HUES64 (cell line): Measurements from ENCODE around the gene ELP1.

ENCODE experiments used
- H3K27ac ChIP-seq: 2 replicates; pipeline ENCODE4 v1.7.0; 2013; ENCODE audit warnings: low read depth, low read length, inconsistent platforms
- H3K27me3 ChIP-seq: 2 replicates; pipeline ENCODE4 v1.6.1; 2013; ENCODE audit warnings: mild to moderate bottlenecking, low read length; ENCODE audit not compliant: insufficient read depth
- H3K36me3 ChIP-seq: 2 replicates; pipeline ENCODE4 v1.6.1; 2013; ENCODE audit warnings: mild to moderate bottlenecking, low read length; ENCODE audit not compliant: insufficient read depth
- H3K4me1 ChIP-seq: 2 replicates; pipeline ENCODE4 v1.6.1; 2013; ENCODE audit warnings: mild to moderate bottlenecking, low read length, moderate library complexity; ENCODE audit not compliant: insufficient read depth
- H3K4me3 ChIP-seq: 2 replicates; pipeline ENCODE4 v1.5.1; 2013; ENCODE audit warnings: mild to moderate bottlenecking, low read length, moderate library complexity
- H3K9ac ChIP-seq: 2 replicates; pipeline ENCODE4 v1.6.1; 2013; ENCODE audit warnings: mild to moderate bottlenecking, low read depth, low read length
- H3K9me3 ChIP-seq: 2 replicates; pipeline ENCODE4 v1.6.1; 2013; ENCODE audit warnings: low read depth, low read length; ENCODE audit not compliant: insufficient read depth
- WGBS: fragments of 150-250, 120-280 bp; methylation state at CpG from one replicate; pipeline ENCODE4 v1.1.7; 2013; ENCODE audit warnings: missing lambda C conversion rate; 5-methylcytosine and 5-hydroxymethylcytosine counted together

The ELP1 gene

GRCh38 chr9:108956631-108957026, 22.7 kb upstream of the ELP1 start:
- H3K27me3 ChIP-seq = no peaks in the 10 kb centered on the region
- H3K9ac ChIP-seq = no peak overlapping the region
- no peaks in the 10 kb centered on the region for H3K4me1 ChIP-seq
- H3K4me3 ChIP-seq = no peak overlapping the region
- peaks cover 23% of the 10 kb centered on the region for H3K36me3 ChIP-seq
- H3K9me3 ChIP-seq = no peaks in the 10 kb centered on the region
- no peak overlapping the region for H3K27ac ChIP-seq

GRCh38 chr9:108956022-108956630, 22.2 kb upstream of the ELP1 start:
- Histone ChIP-seq H3K27ac (no peak overlapping the region), H3K4me1 (no peaks in the 10 kb centered on the region), H3K27me3 (no peaks in the 10 kb centered on the region), H3K36me3 (peaks cover 23% of the 10 kb centered on the region), H3K9ac (no peak overlapping the region), H3K4me3 (no peak overlapping the region), H3K9me3 (no peaks in the 10 kb centered on the region)
- 96% methylated on average over 2 of the region's 4 CpGs for WGBS

- Histone ChIP-seq H3K27me3 (no peaks in the 10 kb centered on the region), H3K27ac (no peak overlapping the region), H3K4me1 (no peaks in the 10 kb centered on the region), H3K9ac (no peak overlapping the region), H3K36me3 (peaks cover 22% of the 10 kb centered on the region), H3K4me3 (no peak overlapping the region), H3K9me3 (no peaks in the 10 kb centered on the region)
- WGBS = 71% methylated on average over 1 of the region's 3 CpGs
Measured at GRCh38 chr9:108953983-108954574, 20.2 kb upstream of the ELP1 start.

- peaks cover 33% of the 10 kb centered on the region for H3K36me3 ChIP-seq
- no peak overlapping the region for H3K4me3 ChIP-seq
- H3K4me1 ChIP-seq = no peaks in the 10 kb centered on the region
- no peaks in the 10 kb centered on the region for H3K9me3 ChIP-seq
- H3K27me3 ChIP-seq = no peaks in the 10 kb centered on the region
- no peak overlapping the region for H3K9ac ChIP-seq
- H3K27ac ChIP-seq = no peak overlapping the region
- WGBS = 96% methylated on average over 2 of the region's 2 CpGs
Measured at GRCh38 chr9:108951578-108951977, 17.7 kb upstream of the ELP1 start.

- H3K4me1 ChIP-seq = no peaks in the 10 kb centered on the region
- H3K27me3 ChIP-seq = no peaks in the 10 kb centered on the region
- H3K4me3 ChIP-seq = no peak overlapping the region
- H3K9me3 ChIP-seq = no peaks in the 10 kb centered on the region
- H3K36me3 ChIP-seq = peaks cover 36% of the 10 kb centered on the region
- WGBS = 86% methylated on average over 1 of the region's 1 CpG
- no peak overlapping the region for H3K9ac ChIP-seq
- H3K27ac ChIP-seq = no peak overlapping the region
Measured at GRCh38 chr9:108950168-108950567, 16.2 kb upstream of the ELP1 start.

- WGBS = 100% methylated on average over 2 of the region's 4 CpGs
- H3K27ac ChIP-seq = no peak overlapping the region
- H3K4me3 ChIP-seq = no peak overlapping the region
- no peaks in the 10 kb centered on the region for H3K9me3 ChIP-seq
- H3K27me3 ChIP-seq = no peaks in the 10 kb centered on the region
- peaks cover 59% of the 10 kb centered on the region for H3K36me3 ChIP-seq
- H3K4me1 ChIP-seq = no peaks in the 10 kb centered on the region
- no peak overlapping the region for H3K9ac ChIP-seq
Measured at GRCh38 chr9:108939975-108940374, 6.1 kb upstream of the ELP1 start.

- Histone ChIP-seq H3K4me3 (no peak overlapping the region), H3K9me3 (no peaks in the 10 kb centered on the region), H3K27me3 (no peaks in the 10 kb centered on the region), H3K9ac (no peak overlapping the region), H3K36me3 (peaks cover 43% of the 10 kb centered on the region), H3K27ac (no peak overlapping the region), H3K4me1 (peaks cover 3% of the 10 kb centered on the region)
- WGBS = 97% methylated on average over 5 of the region's 5 CpGs
Measured at GRCh38 chr9:108937561-108938305, 3.8 kb upstream of the ELP1 start.

- Histone ChIP-seq H3K36me3 (peaks cover 26% of the 10 kb centered on the region), H3K27me3 (no peaks in the 10 kb centered on the region), H3K9me3 (no peaks in the 10 kb centered on the region), H3K4me3 (peak within 1 kb of the TSS; percentile 95), H3K9ac (peak within 1 kb of the TSS; percentile 90), H3K27ac (peak within 1 kb of the TSS; percentile 93), H3K4me1 (peaks cover 6% of the 10 kb centered on the region)
- WGBS = under 1% methylated on average over 46 of the region's 47 CpGs
Measured at GRCh38 chr9:108934323-108934893, 484 bp upstream of the ELP1 start, which contains the start of gene ABITRAM. Gene ABITRAM (plus strand): TSS chr9:108934400. CDS start chr9:108934487, 87 bp downstream.

GRCh38 chr9:108933231-108933717, 650 bp downstream of the ELP1 start:
- Histone ChIP-seq H3K4me1 (peaks cover 6% of the 10 kb centered on the region), H3K27me3 (no peaks in the 10 kb centered on the region), H3K27ac (peak overlapping the region; percentile 93), H3K9ac (peak overlapping the region; percentile 90), H3K9me3 (no peaks in the 10 kb centered on the region), H3K4me3 (peak overlapping the region; percentile 95), H3K36me3 (peaks cover 30% of the 10 kb centered on the region)
- WGBS = 3% methylated on average over 25 of the region's 25 CpGs

- Histone ChIP-seq H3K27me3 (no peaks in the 10 kb centered on the region), H3K27ac (no peak overlapping the region), H3K9ac (no peak overlapping the region), H3K4me1 (peaks cover 6% of the 10 kb centered on the region), H3K9me3 (no peaks in the 10 kb centered on the region), H3K36me3 (peaks cover 74% of the 10 kb centered on the region), H3K4me3 (no peak overlapping the region)
- 92% methylated on average over 2 of the region's 2 CpGs for WGBS
Measured at GRCh38 chr9:108928386-108928785, 5.5 kb downstream of the ELP1 start.

GRCh38 chr9:108924466-108924865, 9.5 kb downstream of the ELP1 start:
- no peak overlapping the region for H3K9ac ChIP-seq
- no peaks in the 10 kb centered on the region for H3K9me3 ChIP-seq
- no peak overlapping the region for H3K4me3 ChIP-seq
- H3K4me1 ChIP-seq = no peaks in the 10 kb centered on the region
- peaks cover 98% of the 10 kb centered on the region for H3K36me3 ChIP-seq
- H3K27me3 ChIP-seq = no peaks in the 10 kb centered on the region
- no peak overlapping the region for H3K27ac ChIP-seq
